ENCODE results near the gene IFI27L2.

Gene IFI27L2

DNA sequence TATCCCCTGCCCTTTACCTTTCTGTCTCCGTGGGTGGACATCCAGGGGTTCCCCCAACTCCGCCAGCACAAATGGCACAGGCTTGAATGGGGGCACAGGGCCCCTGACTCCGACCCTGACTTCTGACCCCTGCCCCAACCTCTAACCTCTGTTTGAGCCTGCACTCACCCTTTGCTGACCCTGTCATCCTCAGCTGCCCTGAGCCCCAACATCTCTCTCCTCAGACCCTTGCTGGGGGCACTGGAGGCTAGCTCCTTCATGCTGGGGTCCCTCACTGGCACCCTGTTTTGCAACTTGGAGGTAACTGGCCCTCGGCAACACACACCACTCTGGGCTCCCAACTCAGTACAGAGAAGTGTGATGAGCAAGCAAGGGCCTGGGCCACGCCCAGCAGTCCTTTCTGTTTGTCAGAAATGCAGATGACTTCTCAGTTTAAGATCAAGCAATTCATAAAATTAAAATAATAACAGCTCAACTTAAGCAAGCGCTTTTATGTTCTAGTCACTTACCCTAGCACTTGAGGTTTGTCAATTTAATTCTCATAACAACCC lies 16.8 kb downstream of the IFI27L2 start:
- H3K79me1 ChIP-seq (ENCODE audit: low read length), result no peaks in the 10 kb centered on the region
- H2BK120ac ChIP-seq (ENCODE audit: low read depth, low read length), result no peak overlapping the region
- H3K4ac ChIP-seq (ENCODE audit: low read depth, low read length), result no peak overlapping the region
- no peak overlapping the region for H3K18ac ChIP-seq (ENCODE audit: low read length)
- no peaks in the 10 kb centered on the region for H3K4me1 ChIP-seq (ENCODE audit: control insufficient read depth, low read depth, low read length)
- H3K4me2 ChIP-seq (ENCODE audit: low read length), result no peak overlapping the region
- H2AK5ac ChIP-seq (ENCODE audit: low read length), result no peak overlapping the region
- no peak overlapping the region for H2BK5ac ChIP-seq (ENCODE audit: low read length)
- H3K27ac ChIP-seq (ENCODE audit: low read depth, low read length), result no peak overlapping the region
- no peak overlapping the region for H3K4me3 ChIP-seq (ENCODE audit: low read length)
- DNase-seq, result no peak
- no peak overlapping the region for H3K56ac ChIP-seq (ENCODE audit: low read length)
- no peak overlapping the region for H4K5ac ChIP-seq (ENCODE audit: low read length)
- no peaks in the 10 kb centered on the region for H3K27me3 ChIP-seq (ENCODE audit: insufficient read depth, low read length, poor library complexity)
- no peak overlapping the region for H3K9ac ChIP-seq (ENCODE audit: low read length)
- no peak overlapping the region for H2BK15ac ChIP-seq (replicated peaks; ENCODE audit: low read depth)
- H3K36me3 ChIP-seq (ENCODE audit: control insufficient read depth, insufficient read depth, low read length), result no peaks in the 10 kb centered on the region
- H3K79me2 ChIP-seq (ENCODE audit: control insufficient read depth, insufficient read depth, low read length), result no peaks in the 10 kb centered on the region
- H3K23ac ChIP-seq (ENCODE audit: low read length), result no peak overlapping the region
- no CpG with 5 or more reads among the region's 6 CpGs for WGBS (ENCODE audit: extremely low coverage, insufficient coverage, low lambda C conversion rate)
- H4K8ac ChIP-seq (ENCODE audit: low read depth, low read length), result no peak overlapping the region

DNA sequence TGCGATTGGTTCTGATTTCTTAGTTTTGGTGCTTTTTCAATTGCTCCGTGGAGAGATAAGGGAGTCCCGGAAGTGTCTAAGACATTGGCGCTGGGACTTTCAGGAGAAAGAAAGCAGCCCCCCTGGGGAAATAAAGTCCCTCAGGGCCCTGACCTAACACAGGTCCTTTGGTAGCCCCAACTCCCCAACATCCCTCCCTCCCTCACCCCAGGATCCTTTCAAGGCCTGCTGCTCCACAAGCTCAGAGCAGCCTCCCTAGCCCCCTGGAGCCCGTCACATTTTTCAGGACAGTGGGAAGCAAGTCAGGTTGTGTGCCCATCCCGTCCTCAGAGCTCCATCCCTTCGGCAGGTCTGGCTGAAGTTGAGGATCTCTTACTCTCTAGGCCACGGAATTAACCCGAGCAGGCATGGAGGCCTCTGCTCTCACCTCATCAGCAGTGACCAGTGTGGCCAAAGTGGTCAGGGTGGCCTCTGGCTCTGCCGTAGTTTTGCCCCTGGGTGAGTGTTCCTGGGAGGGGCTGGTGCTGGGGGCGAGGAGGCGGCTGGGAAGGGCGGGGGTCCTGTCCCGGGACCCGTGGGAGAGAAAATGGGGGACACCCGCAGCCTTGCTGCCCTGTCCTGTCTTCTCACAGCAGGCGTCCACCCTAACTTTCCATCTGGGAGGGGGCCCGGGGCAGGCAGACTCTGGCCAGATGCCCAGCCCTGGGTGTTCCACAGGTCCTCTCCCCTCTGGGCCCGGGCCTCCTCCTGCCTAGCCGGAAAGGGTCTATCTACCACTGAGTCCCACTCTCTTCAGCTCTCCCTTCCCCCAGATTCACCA lies 17.9 kb downstream of the IFI27L2 start:
- no peak overlapping the region for H4K8ac ChIP-seq (ENCODE audit: low read depth, low read length)
- H3K23ac ChIP-seq (ENCODE audit: low read length), result no peak overlapping the region

DNA sequence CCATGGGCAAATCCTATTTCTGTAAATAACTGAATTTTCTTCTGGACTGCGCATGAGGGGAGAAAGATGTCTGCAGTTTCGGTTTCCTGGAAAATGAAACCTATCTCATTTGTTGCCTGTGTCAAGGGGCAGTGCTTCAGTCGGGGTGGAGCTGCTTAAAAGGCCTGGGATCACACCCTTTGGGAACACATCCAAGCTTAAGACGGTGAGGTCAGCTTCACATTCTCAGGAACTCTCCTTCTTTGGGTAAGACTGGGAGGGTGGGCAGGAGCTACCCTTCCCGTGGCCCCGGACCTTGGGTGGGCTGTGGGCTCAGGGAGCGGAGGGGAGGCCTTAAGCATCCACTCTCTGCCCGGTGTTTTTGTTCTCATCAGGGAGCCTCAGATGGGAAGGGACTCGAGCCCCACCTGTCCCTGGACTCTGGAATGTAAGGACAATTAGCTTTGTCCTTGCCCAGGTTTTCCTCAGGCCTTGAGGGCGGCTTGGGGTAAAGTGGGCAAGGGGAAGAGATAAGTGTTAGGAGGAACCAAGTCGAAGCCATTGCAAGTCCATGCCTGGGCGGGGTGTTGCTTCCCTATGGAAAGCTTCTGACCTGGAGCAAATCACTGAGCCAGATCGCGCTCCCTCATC lies 18.7 kb downstream of the IFI27L2 start, which contains the start of gene IFI27:
Gene IFI27 (plus strand): TSS at position 185 of the 630 bp plus-strand sequence.
- Histone ChIP-seq H2AK5ac (ENCODE audit: low read length) (no peak within 1 kb of the TSS), H3K4me3 (ENCODE audit: low read length) (no peak within 1 kb of the TSS), H2BK5ac (ENCODE audit: low read length) (no peak within 1 kb of the TSS), H4K8ac (ENCODE audit: low read depth, low read length) (no peak within 1 kb of the TSS), H3K9ac (ENCODE audit: low read length) (no peak within 1 kb of the TSS), H2BK15ac (replicated peaks; ENCODE audit: low read depth) (no peak within 1 kb of the TSS), H3K79me1 (ENCODE audit: low read length) (no peaks in the 10 kb centered on the region), H2BK120ac (ENCODE audit: low read depth, low read length) (no peak within 1 kb of the TSS), H3K4ac (ENCODE audit: low read depth, low read length) (no peak within 1 kb of the TSS), H3K79me2 (ENCODE audit: control insufficient read depth, insufficient read depth, low read length) (no peaks in the 10 kb centered on the region), H4K5ac (ENCODE audit: low read length) (no peak within 1 kb of the TSS), H3K27ac (ENCODE audit: low read depth, low read length) (no peak within 1 kb of the TSS), H3K4me1 (ENCODE audit: control insufficient read depth, low read depth, low read length) (no peaks in the 10 kb centered on the region), H3K27me3 (ENCODE audit: insufficient read depth, low read length, poor library complexity) (no peaks in the 10 kb centered on the region), H3K36me3 (ENCODE audit: control insufficient read depth, insufficient read depth, low read length) (no peaks in the 10 kb centered on the region), H3K18ac (ENCODE audit: low read length) (no peak within 1 kb of the TSS), H3K56ac (ENCODE audit: low read length) (no peak within 1 kb of the TSS), H3K23ac (ENCODE audit: low read length) (no peak within 1 kb of the TSS), H3K4me2 (ENCODE audit: low read length) (no peak within 1 kb of the TSS)
- no CpG with 5 or more reads among the region's 14 CpGs for WGBS (ENCODE audit: extremely low coverage, insufficient coverage, low lambda C conversion rate)
- DNase-seq, result no peak

More for the DNA sequence above, 17.9 kb downstream of the IFI27L2 start:
- H3K27me3 ChIP-seq (ENCODE audit: insufficient read depth, low read length, poor library complexity), result no peaks in the 10 kb centered on the region
- WGBS (ENCODE audit: extremely low coverage, insufficient coverage, low lambda C conversion rate), result no CpG with 5 or more reads among the region's 20 CpGs
- no peak overlapping the region for H3K18ac ChIP-seq (ENCODE audit: low read length)
- no peak for DNase-seq
- no peak overlapping the region for H2BK15ac ChIP-seq (replicated peaks; ENCODE audit: low read depth)
- H3K56ac ChIP-seq (ENCODE audit: low read length), result no peak overlapping the region
- no peaks in the 10 kb centered on the region for H3K4me1 ChIP-seq (ENCODE audit: control insufficient read depth, low read depth, low read length)
- no peaks in the 10 kb centered on the region for H3K79me1 ChIP-seq (ENCODE audit: low read length)
- no peak overlapping the region for H2BK5ac ChIP-seq (ENCODE audit: low read length)
- H4K5ac ChIP-seq (ENCODE audit: low read length), result no peak overlapping the region
- no peaks in the 10 kb centered on the region for H3K79me2 ChIP-seq (ENCODE audit: control insufficient read depth, insufficient read depth, low read length)
- H2AK5ac ChIP-seq (ENCODE audit: low read length), result no peak overlapping the region
- no peak overlapping the region for H2BK120ac ChIP-seq (ENCODE audit: low read depth, low read length)
- H3K9ac ChIP-seq (ENCODE audit: low read length), result no peak overlapping the region
- H3K27ac ChIP-seq (ENCODE audit: low read depth, low read length), result no peak overlapping the region
- H3K4ac ChIP-seq (ENCODE audit: low read depth, low read length), result no peak overlapping the region
- H3K4me2 ChIP-seq (ENCODE audit: low read length), result no peak overlapping the region
- no peak overlapping the region for H3K4me3 ChIP-seq (ENCODE audit: low read length)
- H3K36me3 ChIP-seq (ENCODE audit: control insufficient read depth, insufficient read depth, low read length), result no peaks in the 10 kb centered on the region

DNA sequence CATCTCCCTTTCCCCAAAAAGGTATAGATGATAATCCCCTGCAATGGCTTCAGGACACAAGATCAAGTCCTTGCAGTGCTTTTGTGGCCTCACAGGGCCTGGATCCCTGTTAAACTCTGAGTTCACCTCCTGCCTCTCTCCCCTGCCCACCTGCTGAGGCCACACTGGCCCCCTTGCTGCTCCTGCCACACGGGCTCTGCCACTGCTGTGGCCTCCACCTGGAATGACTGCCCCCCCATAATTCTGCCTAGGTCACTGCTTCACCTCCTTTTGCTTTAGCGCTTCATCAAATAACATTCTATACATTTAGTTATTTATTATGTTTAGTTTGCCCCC lies 19.5 kb downstream of the IFI27L2 start:
- no peak overlapping the region for H2BK120ac ChIP-seq (ENCODE audit: low read depth, low read length)
- H3K27me3 ChIP-seq (ENCODE audit: insufficient read depth, low read length, poor library complexity), result no peaks in the 10 kb centered on the region
- WGBS (ENCODE audit: extremely low coverage, insufficient coverage, low lambda C conversion rate), result no CpG with 5 or more reads among the region's 2 CpGs
- no peak overlapping the region for H3K4me3 ChIP-seq (ENCODE audit: low read length)
- H3K79me1 ChIP-seq (ENCODE audit: low read length), result no peaks in the 10 kb centered on the region
- no peak overlapping the region for H3K4me2 ChIP-seq (ENCODE audit: low read length)
- no peaks in the 10 kb centered on the region for H3K36me3 ChIP-seq (ENCODE audit: control insufficient read depth, insufficient read depth, low read length)
- no peak overlapping the region for H2BK5ac ChIP-seq (ENCODE audit: low read length)
- H3K56ac ChIP-seq (ENCODE audit: low read length), result no peak overlapping the region
- no peaks in the 10 kb centered on the region for H3K79me2 ChIP-seq (ENCODE audit: control insufficient read depth, insufficient read depth, low read length)
- H3K18ac ChIP-seq (ENCODE audit: low read length), result no peak overlapping the region
- no peak overlapping the region for H4K8ac ChIP-seq (ENCODE audit: low read depth, low read length)
- no peak overlapping the region for H3K23ac ChIP-seq (ENCODE audit: low read length)
- H3K9ac ChIP-seq (ENCODE audit: low read length), result no peak overlapping the region
- H3K4ac ChIP-seq (ENCODE audit: low read depth, low read length), result no peak overlapping the region
- no peak overlapping the region for H3K27ac ChIP-seq (ENCODE audit: low read depth, low read length)
- no peak overlapping the region for H4K5ac ChIP-seq (ENCODE audit: low read length)
- H2AK5ac ChIP-seq (ENCODE audit: low read length), result no peak overlapping the region
- H2BK15ac ChIP-seq (replicated peaks; ENCODE audit: low read depth), result no peak overlapping the region
- no peaks in the 10 kb centered on the region for H3K4me1 ChIP-seq (ENCODE audit: control insufficient read depth, low read depth, low read length)
- no peak for DNase-seq

DNA sequence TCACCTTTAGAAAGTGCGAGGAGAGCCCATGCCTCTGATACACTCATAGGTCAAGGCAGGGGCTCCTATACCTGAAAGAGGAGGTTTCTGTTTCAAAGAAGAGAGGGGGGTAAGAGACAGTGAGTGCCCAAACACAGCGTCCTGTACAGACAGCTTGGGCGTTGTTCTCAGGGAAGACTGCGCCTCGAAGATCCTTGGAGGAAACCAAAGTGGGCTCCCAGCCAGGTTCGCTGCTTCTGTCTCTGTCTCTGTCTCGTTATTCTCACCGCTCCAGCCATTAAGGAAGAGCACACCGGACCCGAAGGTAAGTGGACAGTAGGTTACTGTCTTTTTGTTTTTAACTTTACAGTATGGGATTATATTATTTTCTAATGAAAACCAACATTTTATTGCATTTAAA lies 24.7 kb downstream of the IFI27L2 start:
- no peak overlapping the region for H4K8ac ChIP-seq (ENCODE audit: low read depth, low read length)
- no peak overlapping the region for H3K4me2 ChIP-seq (ENCODE audit: low read length)
- H2AK5ac ChIP-seq (ENCODE audit: low read length), result no peak overlapping the region
- H3K4me3 ChIP-seq (ENCODE audit: low read length), result no peak overlapping the region
- no peak overlapping the region for H3K4ac ChIP-seq (ENCODE audit: low read depth, low read length)
- no peak overlapping the region for H3K23ac ChIP-seq (ENCODE audit: low read length)
- H3K79me2 ChIP-seq (ENCODE audit: control insufficient read depth, insufficient read depth, low read length), result no peaks in the 10 kb centered on the region
- no peak overlapping the region for H2BK5ac ChIP-seq (ENCODE audit: low read length)
- H3K79me1 ChIP-seq (ENCODE audit: low read length), result no peaks in the 10 kb centered on the region
- no peak overlapping the region for H2BK120ac ChIP-seq (ENCODE audit: low read depth, low read length)
- WGBS (ENCODE audit: extremely low coverage, insufficient coverage, low lambda C conversion rate), result no CpG with 5 or more reads among the region's 10 CpGs
- H3K36me3 ChIP-seq (ENCODE audit: control insufficient read depth, insufficient read depth, low read length), result no peaks in the 10 kb centered on the region
- no peak overlapping the region for H4K5ac ChIP-seq (ENCODE audit: low read length)
- H3K56ac ChIP-seq (ENCODE audit: low read length), result no peak overlapping the region
- H3K4me1 ChIP-seq (ENCODE audit: control insufficient read depth, low read depth, low read length), result no peaks in the 10 kb centered on the region
- H3K27me3 ChIP-seq (ENCODE audit: insufficient read depth, low read length, poor library complexity), result no peaks in the 10 kb centered on the region
- H2BK15ac ChIP-seq (replicated peaks; ENCODE audit: low read depth), result no peak overlapping the region
- no peak overlapping the region for H3K27ac ChIP-seq (ENCODE audit: low read depth, low read length)
- H3K18ac ChIP-seq (ENCODE audit: low read length), result no peak overlapping the region
- no peak overlapping the region for H3K9ac ChIP-seq (ENCODE audit: low read length)
- no peak for DNase-seq

All from mesendoderm (in vitro differentiated cells).